Ammon's horn (tissue), 1 donor: Measurements from ENCODE around the gene OR2H2.

Experiments used
- DNase-seq: peaks from one replicate; pipeline ENCODE4 v3.0.0-alpha.2; 2016; ENCODE audit warnings: low spot score

OR2H2 gene

DNA sequence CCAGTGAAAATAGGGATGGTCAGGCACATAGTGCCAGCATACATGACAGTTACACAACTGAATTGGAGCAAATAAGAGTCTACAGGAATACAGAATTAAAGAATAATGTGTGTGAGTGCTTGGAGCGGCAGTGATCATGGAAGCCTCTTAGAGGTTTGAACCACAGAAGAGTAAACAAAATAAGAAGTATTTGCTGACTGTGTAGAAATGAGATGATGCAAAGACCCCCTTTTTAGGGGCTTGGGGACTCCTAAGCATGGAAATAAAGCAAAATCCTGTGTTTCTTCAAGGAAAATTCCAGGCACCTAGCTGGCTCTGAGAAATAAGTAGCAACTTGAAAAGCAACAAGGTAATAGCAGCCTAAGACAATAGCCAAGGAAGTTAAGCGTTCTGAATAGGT, 6.8 kb downstream of the OR2H2 start:
- no peak for DNase-seq

DNA sequence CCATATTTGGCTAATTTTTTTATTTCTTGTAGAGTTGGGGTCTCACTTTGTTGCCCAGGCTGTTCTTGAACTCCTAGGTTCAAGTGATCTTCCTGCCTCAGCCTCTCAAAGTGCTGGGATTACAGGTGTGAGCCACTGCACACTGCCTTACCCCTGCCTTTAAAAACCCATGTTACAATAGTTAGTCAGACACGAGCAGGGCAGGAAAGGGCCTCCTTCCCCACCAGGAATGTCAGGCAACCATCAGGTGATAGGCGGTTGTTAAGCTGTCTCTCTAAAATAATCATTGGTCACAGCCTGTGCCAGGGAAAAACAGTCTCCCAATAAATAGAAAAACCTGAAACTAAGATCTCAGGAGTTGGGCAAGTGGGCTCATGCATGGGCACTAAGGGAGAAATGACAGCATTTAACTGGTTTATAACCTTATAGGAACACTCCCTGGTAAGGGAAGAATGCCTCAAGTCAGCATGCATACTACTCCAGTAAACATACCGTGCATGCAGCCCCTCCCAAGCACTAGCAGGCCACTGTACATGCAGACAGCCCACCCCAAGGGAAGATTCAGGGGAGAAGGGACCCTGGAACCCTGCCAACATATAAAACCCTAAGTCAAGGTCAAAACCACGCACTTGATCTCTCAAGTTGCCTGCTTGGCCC, 8.4 kb downstream of the OR2H2 start:
- DNase-seq: no peak

DNA sequence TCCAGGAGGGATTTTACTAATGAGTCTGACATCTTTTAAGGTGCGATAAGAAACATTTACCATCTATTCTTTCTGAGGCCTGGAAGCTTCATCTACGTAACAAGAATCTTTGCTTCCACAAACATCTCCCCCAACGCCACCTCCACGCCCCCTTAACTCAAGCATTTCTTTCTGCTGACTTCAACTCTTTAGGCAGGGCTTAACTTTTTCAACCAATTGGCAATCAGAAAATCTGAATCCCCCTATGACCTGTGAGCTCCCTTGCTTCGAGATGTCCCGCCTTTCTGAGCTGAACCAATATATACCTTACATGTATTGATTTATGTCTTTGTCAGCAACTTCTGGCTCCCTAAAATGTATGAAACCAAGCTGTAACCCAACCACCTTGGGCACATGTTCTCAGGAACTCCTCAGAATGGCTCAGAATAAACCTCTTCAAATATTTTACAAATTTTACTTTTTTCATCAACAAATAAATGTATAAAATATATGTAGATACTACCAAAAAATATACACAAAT, 11.5 kb downstream of the OR2H2 start:
- DNase-seq: no peak

DNA sequence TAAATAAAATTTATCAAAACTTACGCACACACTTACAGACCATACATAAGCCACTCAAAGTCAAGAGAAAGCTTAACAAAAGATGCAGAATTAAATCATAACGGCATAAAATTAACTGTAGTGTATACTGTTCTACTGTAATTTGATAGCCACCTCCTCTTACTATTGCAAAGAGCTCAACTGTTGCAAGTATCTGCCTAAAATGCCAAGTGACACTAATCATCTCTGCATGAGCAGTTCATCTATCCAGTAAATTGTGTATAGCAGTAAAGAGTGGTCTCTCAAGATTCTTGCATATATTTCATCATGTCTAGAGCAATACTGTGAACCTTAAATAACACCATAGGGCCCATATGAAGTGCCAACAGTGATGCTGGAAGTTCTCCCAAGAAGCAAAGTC, 12.3 kb downstream of the OR2H2 start:
- DNase-seq: no peak

DNA sequence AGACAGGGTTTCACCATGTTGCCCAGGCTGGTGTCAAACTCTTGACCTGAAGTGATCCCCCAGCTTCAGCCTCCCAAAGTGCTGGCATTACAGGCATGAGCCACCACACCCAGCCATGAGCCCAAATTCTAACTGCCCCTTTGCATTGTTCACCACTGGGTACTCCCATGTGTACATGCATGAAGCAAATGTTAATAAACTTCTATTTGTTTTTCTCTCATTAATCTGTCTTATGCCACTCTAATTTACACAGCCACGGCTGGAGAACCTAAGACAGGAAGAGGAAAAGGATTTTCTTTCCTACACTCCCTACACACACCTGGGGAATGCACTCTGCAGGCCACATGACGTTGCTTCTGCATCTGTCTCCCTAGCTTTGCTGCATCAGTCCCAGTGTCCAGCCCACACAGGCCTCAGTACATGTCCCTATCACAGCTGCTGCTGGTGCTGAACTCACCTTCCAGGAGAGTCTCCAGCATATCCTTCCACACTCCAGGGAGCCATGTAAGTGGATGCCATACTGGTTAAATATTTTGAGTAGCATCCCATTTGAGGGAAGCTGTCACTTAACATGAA, 13.3 kb downstream of the OR2H2 start:
- no peak for DNase-seq

DNA sequence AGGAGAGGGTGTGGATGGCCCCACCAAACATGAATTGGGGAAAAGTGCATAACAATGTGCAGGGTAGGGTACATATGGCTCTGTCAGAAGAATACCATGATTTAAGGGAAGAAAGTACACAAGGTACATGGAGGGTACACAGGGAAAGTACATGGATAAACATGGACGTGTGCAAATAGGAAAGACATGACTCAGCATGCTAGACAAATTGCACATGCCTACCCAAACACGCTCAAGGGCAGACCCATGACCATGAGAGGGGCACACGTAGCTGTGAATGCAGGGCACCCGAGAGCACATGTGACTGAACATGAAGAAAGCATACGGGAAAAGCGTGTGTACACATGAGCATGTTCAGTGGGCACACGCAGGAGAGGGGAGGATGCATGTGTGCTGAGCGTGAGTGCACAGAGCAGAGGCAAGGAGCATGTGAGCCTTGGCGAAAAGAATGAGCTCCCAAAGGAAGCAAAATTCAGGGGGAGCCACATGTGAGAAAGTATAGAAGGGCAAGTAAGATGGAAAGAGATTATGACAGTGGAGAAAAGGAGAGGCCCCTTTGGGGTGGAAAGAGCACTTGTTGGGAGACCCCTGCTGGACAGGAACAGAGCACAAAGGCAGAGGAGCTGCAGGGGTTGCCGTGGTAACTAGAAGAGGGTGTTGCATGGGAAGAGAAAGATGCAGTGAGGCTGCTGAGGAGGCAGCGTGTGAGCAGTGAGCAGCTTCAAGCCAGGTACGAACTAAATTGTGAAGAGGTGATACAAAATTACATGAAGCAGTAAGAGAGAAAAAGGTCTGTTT, 17.8 kb downstream of the OR2H2 start:
- DNase-seq: peak; percentile 67

DNA sequence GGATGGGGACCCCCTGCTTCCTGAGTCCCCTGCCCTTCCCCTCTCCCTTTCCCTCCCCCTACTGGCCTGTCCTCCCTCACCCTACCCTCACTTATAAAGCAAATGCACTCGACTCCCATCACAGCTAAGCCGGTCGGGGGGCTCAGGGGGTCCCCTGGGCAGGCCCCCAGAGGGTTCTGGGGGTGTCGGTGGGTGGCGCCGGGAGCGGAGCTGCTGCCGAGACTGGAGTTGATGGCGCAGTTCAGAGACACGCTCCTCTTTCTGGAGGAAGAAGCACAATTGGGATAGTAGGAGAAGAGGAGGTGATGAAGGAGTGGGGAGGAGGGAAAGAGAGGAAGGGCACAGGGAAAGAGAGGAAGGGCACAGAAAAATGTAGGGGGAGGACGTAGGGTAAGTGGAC, 18.5 kb downstream of the OR2H2 start:
- DNase-seq: no peak

DNA sequence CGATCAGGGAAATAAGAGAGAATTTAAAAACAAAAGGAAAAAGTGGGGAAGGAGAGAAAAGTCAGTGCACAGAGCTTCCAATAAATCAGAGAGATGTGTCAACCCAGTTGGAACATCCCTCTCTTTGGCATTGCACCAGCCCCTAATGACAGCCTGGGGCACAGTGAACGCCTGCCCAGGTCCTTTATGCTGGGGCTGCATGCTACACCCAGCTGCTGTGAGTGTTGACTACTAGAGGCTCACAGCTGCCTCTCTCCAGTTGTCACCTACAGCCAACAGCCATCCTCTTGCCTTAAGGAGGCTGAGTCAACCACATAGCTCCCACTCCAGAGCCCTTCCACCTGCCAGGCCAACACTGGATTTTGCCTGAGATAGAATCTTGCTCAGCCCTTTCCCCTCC, 19.0 kb downstream of the OR2H2 start:
- no peak for DNase-seq

DNA sequence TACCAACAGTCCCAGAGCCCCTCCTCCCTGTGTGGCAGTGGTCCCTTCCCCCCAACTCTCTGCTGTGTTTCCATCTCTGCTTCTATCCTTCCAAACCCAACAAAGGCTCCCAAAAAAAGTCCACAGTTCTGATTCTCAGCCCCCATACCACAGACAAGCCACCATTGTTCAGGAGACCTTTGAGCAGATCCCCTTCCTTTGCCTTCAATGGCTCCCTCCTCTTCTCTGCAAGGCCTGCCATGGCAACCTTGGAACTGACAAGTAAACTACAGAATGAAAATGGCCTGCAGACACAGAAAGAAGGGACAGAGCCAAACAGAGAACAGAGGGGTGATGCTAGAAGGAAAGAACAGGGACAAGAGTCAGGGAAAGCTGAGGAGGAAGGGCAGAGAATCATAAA, 23.2 kb downstream of the OR2H2 start:
- DNase-seq: peak; percentile 68

DNA sequence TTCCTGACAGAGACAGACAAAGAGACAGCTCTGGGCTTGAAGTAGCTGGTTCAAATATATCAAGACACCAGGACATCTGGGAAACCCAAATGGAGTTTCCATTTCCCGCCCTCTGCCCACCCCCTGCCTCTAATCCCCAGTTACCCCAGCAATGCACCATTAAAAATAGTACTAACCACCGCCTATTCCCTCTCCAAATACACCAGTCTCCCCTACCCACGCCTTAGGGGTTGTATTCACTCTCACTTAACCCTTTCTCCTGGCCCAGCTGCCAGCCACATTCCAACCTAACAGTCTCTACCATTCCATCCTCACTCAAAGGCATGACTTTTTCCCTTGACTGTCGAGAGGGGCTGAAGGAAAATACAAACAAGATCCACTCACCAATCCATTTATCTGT, 25.6 kb downstream of the OR2H2 start:
- no peak for DNase-seq

DNA sequence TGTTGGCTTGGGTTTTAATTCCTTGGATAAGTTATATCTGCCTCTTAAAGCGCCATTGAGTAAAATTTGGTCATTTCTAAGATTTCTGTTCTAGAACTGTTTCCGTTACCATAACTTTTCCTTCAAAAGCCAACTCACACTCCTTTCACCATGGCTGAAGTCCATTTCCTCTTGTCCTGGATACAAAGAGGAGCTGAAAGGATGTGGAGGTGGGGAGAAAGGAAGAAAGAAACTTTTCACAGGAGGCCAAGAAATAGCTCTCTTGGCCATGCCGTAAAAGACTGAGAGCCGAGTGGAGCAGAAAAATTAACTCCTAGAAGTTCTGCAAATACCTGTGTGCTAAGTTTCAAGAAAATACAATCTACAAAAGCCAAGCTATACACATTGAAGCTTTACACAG, 26.5 kb downstream of the OR2H2 start:
- DNase-seq: peak; percentile 53

DNA sequence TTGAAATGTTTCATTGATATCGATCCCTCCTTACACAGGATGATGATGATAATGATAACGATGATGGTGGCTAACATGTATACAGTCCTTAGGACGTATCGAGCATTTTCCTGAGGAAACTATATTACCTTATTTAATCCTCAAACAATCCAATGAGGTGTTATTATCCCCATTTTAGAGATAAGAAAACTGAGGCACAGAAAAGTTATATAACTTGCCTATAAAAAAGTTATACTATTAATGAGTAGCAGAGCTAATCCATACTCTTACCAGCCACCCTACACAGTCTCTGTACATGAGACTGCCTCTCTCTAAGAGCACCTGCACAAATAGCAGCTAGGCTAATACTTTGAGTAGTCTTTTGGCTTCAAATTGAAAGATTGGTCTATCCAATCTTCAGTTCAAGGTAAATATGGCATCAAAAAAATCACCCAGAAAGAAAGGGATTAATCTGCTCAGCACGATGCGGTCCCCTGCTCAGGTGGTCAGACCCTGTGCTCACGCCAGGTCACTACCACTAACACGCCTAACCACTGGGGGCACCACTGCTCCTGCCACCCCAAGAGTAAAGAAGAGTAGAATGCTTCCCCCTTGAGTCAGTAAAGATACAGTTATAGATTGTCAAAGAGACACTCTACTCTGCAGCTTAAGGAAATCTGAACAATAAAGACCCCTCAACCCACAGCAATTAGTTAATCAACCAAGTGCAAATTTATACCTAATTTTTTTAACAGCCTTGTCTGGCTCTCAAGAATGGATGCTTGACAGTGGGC, 33.0 kb downstream of the OR2H2 start:
- DNase-seq: no peak

DNA sequence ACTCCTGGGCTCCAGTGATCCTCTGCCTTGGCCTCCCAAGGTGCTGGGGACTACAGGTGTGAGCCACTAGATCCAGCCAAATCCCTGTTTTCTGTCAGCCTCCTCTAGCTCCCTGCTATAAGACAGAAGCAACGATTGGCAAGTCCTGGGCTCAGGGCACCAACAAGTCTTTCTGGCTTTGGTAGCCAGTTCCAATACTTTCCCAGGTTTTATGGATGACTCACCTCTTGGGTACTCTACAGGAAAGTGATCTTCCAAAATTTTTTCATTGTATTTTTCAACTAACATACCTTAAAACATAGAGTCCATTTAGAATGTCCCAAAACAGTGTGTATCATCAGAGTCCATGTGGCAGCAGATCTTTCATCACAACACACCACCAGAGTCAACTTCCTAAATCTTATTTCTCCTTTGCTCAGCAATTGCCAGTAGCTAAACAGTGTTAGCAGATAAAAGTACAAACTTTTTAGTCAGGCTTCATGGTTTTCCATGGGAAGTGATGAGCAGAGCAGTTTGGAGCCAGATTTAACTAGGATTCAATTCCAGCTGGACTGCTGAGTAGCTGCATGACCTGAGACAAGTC, 34.7 kb downstream of the OR2H2 start:
- no peak for DNase-seq

DNA sequence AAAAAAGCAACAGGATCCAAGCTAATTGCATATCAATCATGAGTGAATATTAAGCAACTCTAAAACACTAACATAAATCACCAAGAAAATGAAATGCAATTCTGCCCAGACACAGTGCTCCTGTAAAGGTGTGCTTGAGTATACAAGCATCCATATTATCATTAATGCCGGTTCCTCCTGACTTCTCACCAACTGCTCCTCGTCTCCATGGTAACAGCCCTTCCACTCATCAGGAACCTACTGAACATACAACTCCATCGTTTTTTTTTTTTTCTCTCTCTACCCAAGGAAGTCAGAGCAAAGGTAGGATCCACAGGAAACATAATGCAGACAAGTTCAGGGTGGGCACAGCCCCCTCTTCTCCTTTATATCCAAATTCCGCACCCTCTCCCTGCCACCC, 35.7 kb downstream of the OR2H2 start:
- no peak for DNase-seq

DNA sequence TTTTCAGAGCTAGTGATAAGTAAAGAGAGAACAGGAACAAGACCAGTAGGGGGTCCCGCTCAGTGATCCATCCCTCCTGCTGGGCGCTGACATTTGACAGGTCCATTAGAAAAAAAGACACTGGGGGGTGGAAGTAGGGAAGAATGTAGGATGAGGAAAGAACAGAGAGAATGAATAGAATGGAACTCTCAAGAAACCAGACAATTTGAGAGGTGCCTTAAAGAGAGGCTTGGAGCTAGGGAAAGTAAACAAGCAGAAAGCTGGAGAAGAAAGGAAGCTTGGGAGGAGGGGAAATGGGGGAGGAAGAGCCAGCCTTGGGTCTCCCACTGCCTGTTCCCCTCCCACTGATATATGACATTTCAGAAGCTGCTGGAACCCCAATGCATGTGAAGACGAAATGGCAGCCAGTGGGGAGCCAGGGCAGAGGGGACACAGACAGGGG, 39.6 kb downstream of the OR2H2 start:
- no peak for DNase-seq

DNA sequence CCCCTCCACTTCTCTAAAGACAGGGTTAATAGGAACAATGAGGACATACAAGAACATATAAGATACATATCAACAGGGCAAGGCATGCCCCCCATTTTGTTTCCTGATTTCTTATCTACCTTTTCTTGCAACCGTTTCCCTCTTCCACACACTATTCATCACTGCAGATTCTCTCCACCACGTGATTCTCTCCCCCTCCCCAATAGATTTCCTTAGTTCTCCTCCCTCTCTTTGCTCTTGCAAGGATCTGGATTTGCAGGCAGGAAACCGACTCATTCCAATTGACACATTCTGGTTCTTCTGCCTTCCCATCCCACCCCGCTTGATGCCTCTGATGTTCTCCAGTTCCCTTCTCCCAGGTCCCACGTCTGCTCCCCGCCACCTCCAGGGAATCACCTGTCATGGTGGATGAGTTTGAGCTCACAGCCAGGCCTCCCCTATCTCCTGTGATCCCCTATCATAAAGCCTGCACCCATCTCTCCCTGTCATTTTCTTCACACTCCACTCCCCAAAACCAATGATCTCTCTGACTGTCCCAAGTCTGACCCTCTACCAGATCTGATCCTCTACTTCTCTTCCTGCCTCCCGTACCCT, 40.5 kb downstream of the OR2H2 start:
- no peak for DNase-seq

DNA sequence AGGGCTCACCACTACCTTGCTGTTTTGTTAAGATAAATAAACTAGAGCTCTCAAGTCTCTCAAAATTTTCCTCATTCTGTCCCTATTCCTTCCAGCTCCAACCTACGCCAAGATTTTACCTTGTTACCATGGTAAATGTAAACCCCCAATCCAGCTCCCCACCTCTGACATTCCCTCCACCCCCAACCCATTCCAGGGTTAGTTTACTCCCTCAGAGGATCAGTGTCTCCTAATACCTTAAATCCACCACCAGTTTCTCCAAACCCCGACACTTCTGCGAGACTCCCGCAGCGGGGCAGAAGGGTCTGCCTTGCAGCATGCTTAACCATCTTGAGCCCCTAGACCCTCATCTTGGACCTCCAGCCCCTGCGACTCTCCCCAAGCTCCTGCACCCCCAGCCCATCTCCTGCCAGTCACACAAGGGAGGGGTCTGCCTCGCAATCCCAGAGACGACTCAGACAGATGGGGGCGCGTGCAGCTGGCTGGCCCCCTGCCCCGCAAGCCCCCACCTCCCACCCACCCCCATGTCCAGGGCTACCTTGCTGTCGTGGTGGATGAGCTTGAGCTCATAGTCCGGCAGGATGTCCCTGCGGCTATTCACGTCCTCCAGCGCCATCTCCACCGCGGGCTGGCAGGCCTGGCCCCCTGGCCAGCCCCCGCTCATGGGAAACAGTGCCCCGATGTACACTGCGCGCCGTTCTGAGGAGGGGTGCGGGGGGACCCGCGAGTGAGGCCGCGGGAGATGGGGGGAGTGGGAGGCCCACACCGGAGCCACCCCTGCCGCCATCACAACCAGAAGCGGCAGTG, 42.2 kb downstream of the OR2H2 start:
- no peak for DNase-seq

DNA sequence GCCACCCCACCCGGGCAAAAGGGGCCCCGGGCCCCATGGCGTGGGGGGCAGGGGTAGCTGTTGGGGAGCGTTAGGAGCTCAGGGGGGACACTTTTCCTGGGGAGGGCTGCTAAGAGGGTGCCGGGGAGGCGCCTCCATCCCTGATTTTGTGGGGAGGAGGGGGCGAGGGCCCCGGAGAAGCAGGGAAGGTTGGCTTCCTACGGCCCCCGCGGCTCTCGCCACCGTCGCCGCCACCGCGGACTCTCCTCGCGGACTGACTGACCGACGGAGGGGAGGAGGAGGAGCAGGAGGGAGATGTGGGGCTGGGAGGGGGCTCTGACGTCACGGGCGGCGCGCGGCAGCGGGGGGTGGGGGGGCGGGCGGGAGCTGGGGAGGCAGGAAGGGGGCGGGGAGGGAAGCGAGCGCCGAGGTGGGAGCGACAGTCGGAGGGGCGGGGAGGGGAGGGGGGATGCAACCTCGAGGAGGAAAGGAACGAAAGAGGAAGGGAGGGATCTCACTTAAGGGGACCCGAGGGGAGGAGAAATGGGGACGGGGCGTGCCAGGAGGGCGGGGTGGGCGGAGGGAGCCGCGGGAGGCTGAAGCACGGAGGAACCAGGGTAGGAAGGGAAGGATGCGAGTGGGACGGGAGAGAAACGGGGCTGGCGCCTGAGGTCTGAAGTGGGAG, 43.0 kb downstream of the OR2H2 start:
- peak; percentile 79 for DNase-seq

DNA sequence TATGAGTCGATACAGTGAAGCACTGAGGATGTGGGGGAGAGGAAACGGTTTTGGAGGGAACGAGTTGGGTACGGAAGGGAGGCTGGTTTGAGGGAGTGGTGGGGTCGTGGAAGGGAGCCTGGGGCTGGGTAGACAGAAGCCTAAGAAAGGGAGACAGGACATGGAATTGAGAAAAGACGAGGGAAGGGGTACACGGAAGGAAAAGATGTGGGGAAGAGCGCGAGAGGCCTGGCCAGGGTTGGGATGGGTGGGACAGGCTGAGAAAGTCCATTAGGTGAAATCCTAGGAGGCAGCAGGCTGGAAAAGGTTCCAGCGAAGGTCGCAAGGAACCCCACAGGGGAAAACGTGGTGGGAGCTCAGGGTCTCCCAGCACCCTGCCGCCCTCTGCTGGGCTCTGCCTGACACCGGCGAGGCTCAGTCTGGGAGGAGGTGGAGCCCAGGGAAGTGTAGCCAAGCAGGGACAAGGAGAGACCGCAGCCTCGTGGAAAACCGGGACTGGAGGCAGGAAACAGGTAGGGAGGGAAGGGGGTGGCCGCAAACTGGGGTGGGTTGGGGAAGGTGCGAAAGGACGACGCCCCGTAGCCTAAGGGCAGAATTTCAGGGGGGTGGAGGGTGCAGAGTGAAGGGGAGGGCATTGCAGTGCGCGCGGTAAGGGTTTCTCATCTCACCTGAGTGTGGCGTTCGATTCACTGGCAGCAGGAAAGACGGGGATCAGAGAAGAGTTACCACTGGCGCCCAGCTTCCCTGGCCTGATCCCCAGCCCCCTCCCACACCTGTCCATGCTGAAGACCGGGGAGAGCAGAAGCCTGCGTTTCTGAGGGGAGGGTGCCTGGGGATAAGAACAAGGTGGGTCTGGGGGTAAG, 43.7 kb downstream of the OR2H2 start:
- peak; percentile 85 for DNase-seq
